NB4 (cell line): ENCODE results near the gene IVNS1ABP.

Experiments
- DNase-seq: peaks from one replicate; pipeline ENCODE4 v3.0.0; 2010; ENCODE audit warnings: low read depth
- H3K4me3 ChIP-seq: one replicate; pipeline ENCODE4 v1.5.1; 2011; ENCODE audit warnings: mild to moderate bottlenecking, low read depth, low read length, moderate library complexity
- MYC ChIP-seq: IDR thresholded peaks from 2 replicates; pipeline ENCODE4 v1.6.1; 2011; ENCODE audit warnings: low read depth, low read length
- POLR2A ChIP-seq: IDR thresholded peaks from 2 replicates; pipeline ENCODE4 v1.6.1; 2011; ENCODE audit warnings: mild to moderate bottlenecking; ENCODE audit not compliant: insufficient read length; ENCODE audit errors: extremely low read depth
- TF ChIP-seq, protein P1 (sequence below): IDR thresholded peaks from 2 replicates; pipeline ENCODE4 v1.6.1; 2011; ENCODE audit warnings: low read depth, low read length
- TF ChIP-seq, protein P2 (sequence below): IDR thresholded peaks from one replicate; pipeline ENCODE4 v1.5.1; 2012; ENCODE audit warnings: low read depth, low read length

The IVNS1ABP gene

GRCh38 chr1:185355947-185356346, 38.9 kb upstream of the IVNS1ABP start:
- DNase-seq, result no peak
- TF ChIP-seq MYC, result no peak
- TF ChIP-seq, protein P1, sequence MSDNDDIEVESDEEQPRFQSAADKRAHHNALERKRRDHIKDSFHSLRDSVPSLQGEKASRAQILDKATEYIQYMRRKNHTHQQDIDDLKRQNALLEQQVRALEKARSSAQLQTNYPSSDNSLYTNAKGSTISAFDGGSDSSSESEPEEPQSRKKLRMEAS, result no peak; the same call in 1 of the 2 replicates
- TF ChIP-seq, protein P2, sequence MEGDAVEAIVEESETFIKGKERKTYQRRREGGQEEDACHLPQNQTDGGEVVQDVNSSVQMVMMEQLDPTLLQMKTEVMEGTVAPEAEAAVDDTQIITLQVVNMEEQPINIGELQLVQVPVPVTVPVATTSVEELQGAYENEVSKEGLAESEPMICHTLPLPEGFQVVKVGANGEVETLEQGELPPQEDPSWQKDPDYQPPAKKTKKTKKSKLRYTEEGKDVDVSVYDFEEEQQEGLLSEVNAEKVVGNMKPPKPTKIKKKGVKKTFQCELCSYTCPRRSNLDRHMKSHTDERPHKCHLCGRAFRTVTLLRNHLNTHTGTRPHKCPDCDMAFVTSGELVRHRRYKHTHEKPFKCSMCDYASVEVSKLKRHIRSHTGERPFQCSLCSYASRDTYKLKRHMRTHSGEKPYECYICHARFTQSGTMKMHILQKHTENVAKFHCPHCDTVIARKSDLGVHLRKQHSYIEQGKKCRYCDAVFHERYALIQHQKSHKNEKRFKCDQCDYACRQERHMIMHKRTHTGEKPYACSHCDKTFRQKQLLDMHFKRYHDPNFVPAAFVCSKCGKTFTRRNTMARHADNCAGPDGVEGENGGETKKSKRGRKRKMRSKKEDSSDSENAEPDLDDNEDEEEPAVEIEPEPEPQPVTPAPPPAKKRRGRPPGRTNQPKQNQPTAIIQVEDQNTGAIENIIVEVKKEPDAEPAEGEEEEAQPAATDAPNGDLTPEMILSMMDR, result no peak
- TF ChIP-seq POLR2A, result no peak
- H3K4me3 ChIP-seq, result no peak overlapping the region

DNA sequence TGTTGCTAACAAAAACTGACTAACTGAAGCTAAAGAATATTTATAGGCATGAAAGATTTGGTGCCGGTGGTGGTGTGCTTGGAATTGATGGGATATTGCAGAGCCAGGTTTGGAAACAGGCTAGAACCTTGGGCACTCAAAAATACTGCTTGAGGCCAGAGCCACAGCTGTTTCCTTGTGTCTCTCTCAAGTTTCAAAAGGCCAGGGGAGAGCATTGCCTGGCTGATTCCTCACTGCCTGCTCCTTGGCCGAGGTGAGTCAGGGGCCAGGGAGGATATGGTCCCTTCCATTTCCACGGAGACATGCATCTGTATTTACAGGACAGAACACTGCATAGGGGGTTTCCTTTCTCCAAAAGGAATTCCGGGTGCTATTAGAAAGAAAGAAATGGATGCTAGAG, 36.1 kb upstream of the IVNS1ABP start:
- DNase-seq, result no peak
- TF ChIP-seq, protein P2, result no peak
- TF ChIP-seq MYC (no peak), POLR2A (no peak)
- TF ChIP-seq, protein P1, result no peak
- H3K4me3 ChIP-seq, result no peak overlapping the region

GRCh38 chr1:185351734-185352466, 34.9 kb upstream of the IVNS1ABP start:
- TF ChIP-seq POLR2A, result no peak
- no peak for TF ChIP-seq MYC
- TF ChIP-seq, protein P1, result no peak
- TF ChIP-seq, protein P2, result no peak
- H3K4me3 ChIP-seq, result no peak overlapping the region
- DNase-seq, result no peak

DNA sequence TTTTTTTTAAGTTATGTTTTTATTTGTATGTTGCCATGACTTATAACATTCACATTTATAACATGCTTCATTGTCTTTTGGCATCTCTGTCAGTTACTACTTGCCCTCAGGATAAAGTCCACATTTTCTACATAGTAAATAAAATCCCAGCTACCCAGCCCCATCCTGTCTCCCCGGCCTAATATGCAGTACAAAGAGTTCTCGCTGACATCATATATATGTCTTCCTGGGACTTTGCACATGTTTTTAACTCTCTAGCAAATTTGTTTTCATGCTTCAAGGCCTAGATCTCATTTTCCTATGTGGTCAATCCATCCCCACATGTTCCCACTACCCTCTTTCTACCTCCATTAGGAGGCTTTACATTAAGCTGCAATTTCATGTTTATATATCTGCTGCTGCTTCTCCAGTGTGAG, 33.0 kb upstream of the IVNS1ABP start:
- no peak overlapping the region for H3K4me3 ChIP-seq
- TF ChIP-seq POLR2A, result no peak
- TF ChIP-seq, protein P1, result no peak
- TF ChIP-seq MYC, result no peak
- TF ChIP-seq, protein P2, result no peak

DNA sequence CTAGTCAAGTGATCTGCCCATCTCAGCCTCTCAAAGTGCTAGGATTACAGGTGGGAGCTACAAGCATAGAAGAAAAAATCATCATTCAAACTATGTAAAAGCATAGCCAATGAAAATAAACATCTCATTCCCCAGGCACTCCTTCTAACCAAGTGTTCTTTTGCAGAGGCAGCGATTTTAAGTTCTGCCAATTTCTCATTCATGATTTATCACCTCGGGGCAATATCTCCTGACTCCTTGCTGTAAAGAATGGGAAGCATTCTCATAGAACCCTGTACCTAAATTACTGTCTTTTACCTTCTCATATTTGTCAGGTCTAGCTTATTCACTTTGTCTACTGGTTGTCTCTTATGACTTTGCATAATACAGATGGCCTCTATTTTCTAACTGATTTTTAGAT, 32.5 kb upstream of the IVNS1ABP start:
- no peak overlapping the region for H3K4me3 ChIP-seq
- TF ChIP-seq, protein P1, result no peak
- TF ChIP-seq MYC, result no peak
- TF ChIP-seq, protein P2, result no peak
- no peak for TF ChIP-seq POLR2A
- DNase-seq, result no peak

More for the DNA sequence above, 33.0 kb upstream of the IVNS1ABP start:
- no peak for DNase-seq
